HG02642 (cell line): ENCODE results near the gene ABCD3.
"Not testable (repeated sequence)": the region's sequence is repeated elsewhere in the genome, so short reads cannot be mapped to it uniquely, and the experiment has no call there.

Experiments
- ATAC-seq: cut with Tn5 transposase; IDR thresholded peaks from one replicate; pipeline ENCODE4 v1.9.1; 2021; ENCODE audit warnings: mild to moderate bottlenecking; ENCODE audit not compliant: unreplicated experiment, poor library complexity

ABCD3 gene

GRCh38 chr1:94543893-94544635 lies 125.9 kb downstream of the ABCD3 start:
- ATAC-seq = no peak

- no peak for ATAC-seq
Measured at GRCh38 chr1:94544706-94545490, 126.7 kb downstream of the ABCD3 start.

- no peak for ATAC-seq
Measured at GRCh38 chr1:94549706-94550105, 131.5 kb downstream of the ABCD3 start.

GRCh38 chr1:94550396-94550795 lies 132.2 kb downstream of the ABCD3 start:
- ATAC-seq = no peak

GRCh38 chr1:94550800-94551241 lies 132.6 kb downstream of the ABCD3 start:
- no peak for ATAC-seq

GRCh38 chr1:94551449-94551848 lies 133.3 kb downstream of the ABCD3 start:
- no peak for ATAC-seq

- no peak for ATAC-seq
Measured at GRCh38 chr1:94552071-94552586, 133.9 kb downstream of the ABCD3 start.

GRCh38 chr1:94553323-94553730 lies 135.1 kb downstream of the ABCD3 start:
- no peak for ATAC-seq

- ATAC-seq = no peak
Measured at GRCh38 chr1:94553931-94554330, 135.7 kb downstream of the ABCD3 start.

GRCh38 chr1:94554580-94554979 lies 136.4 kb downstream of the ABCD3 start:
- ATAC-seq = no peak

- ATAC-seq = no peak
Measured at GRCh38 chr1:94555091-94555490, 136.9 kb downstream of the ABCD3 start.

GRCh38 chr1:94559921-94560320 lies 141.7 kb downstream of the ABCD3 start:
- ATAC-seq = no peak

- no peak for ATAC-seq
Measured at GRCh38 chr1:94560333-94560732, 142.1 kb downstream of the ABCD3 start.

GRCh38 chr1:94562519-94563260 lies 144.5 kb downstream of the ABCD3 start:
- no peak for ATAC-seq

- no peak for ATAC-seq
Measured at GRCh38 chr1:94565901-94566300, 147.7 kb downstream of the ABCD3 start.

GRCh38 chr1:94566436-94566835 lies 148.2 kb downstream of the ABCD3 start:
- not testable (repeated sequence) for ATAC-seq

- ATAC-seq = not testable (repeated sequence)
Measured at GRCh38 chr1:94567975-94568607, 149.9 kb downstream of the ABCD3 start.
